ENCODE data around the gene TMEM184A. TPM values are rescaled to one million over a fixed set of nuclear protein-coding genes. Genes with fewer than 3 reads are reported as not detected.

TMEM184A gene
- total and polyA plus RNA-seq, 2 donors (not counting 3 experiments of a cell fraction or from before 2014, with no cell fraction given), result 0.48 TPM; not detected in 1

DNA sequence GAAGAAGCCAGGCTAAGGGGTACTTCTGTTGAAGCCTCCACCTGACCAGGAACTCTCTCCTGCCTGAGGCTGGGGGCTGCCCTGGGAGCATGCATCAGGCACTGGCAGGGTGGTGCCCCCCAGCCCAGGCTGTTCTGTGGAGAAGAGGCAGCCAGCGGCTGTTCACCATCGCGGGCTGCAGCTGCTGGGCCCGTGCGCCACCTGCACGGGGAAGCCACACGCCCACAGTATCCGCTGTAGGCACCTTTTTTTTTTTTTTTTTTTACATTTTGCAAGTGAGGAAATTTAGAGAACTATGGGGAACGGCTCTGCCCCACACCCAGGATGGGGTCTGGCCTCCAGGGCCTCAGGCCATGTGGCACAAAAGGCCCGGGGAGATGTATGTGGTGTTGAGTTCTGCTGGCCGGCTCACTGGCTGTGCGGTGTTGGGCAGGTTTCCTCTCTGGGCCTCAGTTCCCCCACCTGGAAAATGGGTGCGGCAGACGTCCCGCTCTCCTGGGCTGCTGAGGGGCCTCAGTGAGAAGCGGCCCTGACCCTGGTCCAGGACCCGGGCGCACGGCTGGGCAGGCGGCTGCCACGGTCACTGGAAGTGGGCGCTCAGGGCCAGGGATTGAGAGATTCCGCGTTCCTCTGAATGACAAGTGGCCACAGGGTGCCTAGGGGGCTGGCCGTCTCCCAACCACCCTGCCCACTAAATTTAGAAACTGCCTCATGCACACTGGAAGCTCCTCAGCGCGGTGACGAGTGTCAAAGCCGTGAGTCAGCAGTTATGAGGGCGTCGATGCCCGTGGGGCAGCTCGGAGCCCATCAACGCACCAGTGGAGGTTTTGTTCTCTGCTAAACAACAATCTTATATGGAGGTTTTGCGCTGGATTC lies 43.0 kb downstream of the TMEM184A start:
- Histone ChIP-seq H3K36me3 (ENCODE audit: control insufficient read depth in 2 of 2, extremely low read depth in 1 of 2, insufficient read depth in 2 of 2, low read length in 2 of 2) (no peaks in the 10 kb centered on the region), H3K9me3 (replicated peaks; ENCODE audit: control insufficient read depth, insufficient read depth, low read length) (no peaks in the 10 kb centered on the region), H3K79me2 (ENCODE audit: control insufficient read depth, insufficient read depth, low read length) (no peaks in the 10 kb centered on the region), H3K4me2 (ENCODE audit: insufficient read depth, low read length) (peak overlapping the region; percentile 1), H3K27ac (ENCODE audit: insufficient read depth, low read depth, low read length) (peak overlapping the region; percentile 70), H4K20me1 (replicated peaks; ENCODE audit: control insufficient read depth, extremely low read depth, insufficient read depth, low read length) (no peaks in the 10 kb centered on the region), H2AFZ (ENCODE audit: low read depth, low read length) (peak overlapping the region; percentile 89), H3K4me3 (replicated peaks in 1 of 3; ENCODE audit: insufficient read depth in 1 of 3, low read depth in 1 of 3, low read length in 3 of 3) (no peak overlapping the region), H3K27me3 (ENCODE audit: control insufficient read depth in 2 of 2, insufficient read depth in 2 of 2, low read length in 2 of 2) (no peaks in the 10 kb centered on the region), H3K9me1 (replicated peaks; ENCODE audit: control insufficient read depth, extremely low read depth, insufficient read depth, low read length) (no peaks in the 10 kb centered on the region), H3K9ac (replicated peaks; ENCODE audit: extremely low read depth, insufficient read depth, low read length) (peak overlapping the region; percentile 46), H3K4me1 (ENCODE audit: control insufficient read depth, extremely low read depth, insufficient read depth, low read length) (peaks cover 9% of the 10 kb centered on the region)
- ChIA-PET POLR2A (no interaction called here), CTCF (interaction anchor here (1.4 kb wide), 1 partner anchor 8 kb away, joined by 5 read pairs; no protein-coding TSS in a partner anchor)
- dilution Hi-C loops (cut with MboI; ENCODE audit: extremely low pct_ligation_motif_present, low sequenced_read_pairs) (no loop called here), intact Hi-C loops (cut with micrococcal nuclease) (no loop called here)
- BruUV-seq (replicated peaks), result TSS peak; percentile 73
- FAIRE-seq, result peak; percentile 78
- peak; percentile 34 for TF ChIP-seq JUN (IDR thresholded peaks at IDR 0.05; ENCODE audit: borderline replicate concordance, insufficient read depth, insufficient read length, low read depth)
- TF ChIP-seq, protein P1, sequence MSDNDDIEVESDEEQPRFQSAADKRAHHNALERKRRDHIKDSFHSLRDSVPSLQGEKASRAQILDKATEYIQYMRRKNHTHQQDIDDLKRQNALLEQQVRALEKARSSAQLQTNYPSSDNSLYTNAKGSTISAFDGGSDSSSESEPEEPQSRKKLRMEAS (IDR thresholded peaks at IDR 0.05; ENCODE audit: insufficient read depth, insufficient read length), result no peak
- TF ChIP-seq POLR2A (IDR thresholded peaks at IDR 0.05; ENCODE audit: low read depth, low read length), result no peak
- DNase-seq (ENCODE audit: low read depth, low spot score), result peak; percentile 26

- Histone ChIP-seq H3K9me3 (replicated peaks; ENCODE audit: control insufficient read depth, insufficient read depth, low read length) (no peaks in the 10 kb centered on the region), H3K9ac (replicated peaks; ENCODE audit: extremely low read depth, insufficient read depth, low read length) (no peak overlapping the region), H3K27me3 (ENCODE audit: control insufficient read depth in 2 of 2, insufficient read depth in 2 of 2, low read length in 2 of 2) (no peaks in the 10 kb centered on the region), H3K4me1 (ENCODE audit: control insufficient read depth, extremely low read depth, insufficient read depth, low read length) (peaks cover 9% of the 10 kb centered on the region), H3K79me2 (ENCODE audit: control insufficient read depth, insufficient read depth, low read length) (no peaks in the 10 kb centered on the region), H4K20me1 (replicated peaks; ENCODE audit: control insufficient read depth, extremely low read depth, insufficient read depth, low read length) (no peaks in the 10 kb centered on the region), H3K36me3 (ENCODE audit: control insufficient read depth in 2 of 2, extremely low read depth in 1 of 2, insufficient read depth in 2 of 2, low read length in 2 of 2) (no peaks in the 10 kb centered on the region), H2AFZ (ENCODE audit: low read depth, low read length) (no peak overlapping the region), H3K27ac (ENCODE audit: insufficient read depth, low read depth, low read length) (no peak overlapping the region), H3K4me3 (replicated peaks in 1 of 3; ENCODE audit: insufficient read depth in 1 of 3, low read depth in 1 of 3, low read length in 3 of 3) (no peak overlapping the region), H3K9me1 (replicated peaks; ENCODE audit: control insufficient read depth, extremely low read depth, insufficient read depth, low read length) (no peaks in the 10 kb centered on the region), H3K4me2 (ENCODE audit: insufficient read depth, low read length) (no peak overlapping the region)
- intact Hi-C loops (cut with micrococcal nuclease), result no loop called here
- TF ChIP-seq, protein P1 (IDR thresholded peaks at IDR 0.05; ENCODE audit: insufficient read depth, insufficient read length), result no peak
- TF ChIP-seq POLR2AphosphoS5 (IDR thresholded peaks at IDR 0.05; ENCODE audit: insufficient read depth, low read depth, low read length), result no peak
- TF ChIP-seq FOS (IDR thresholded peaks at IDR 0.05; ENCODE audit: borderline replicate concordance, insufficient read depth, low read length), result no peak
- FAIRE-seq (no peak), DNase-seq (ENCODE audit: low read depth, low spot score) (no peak)
- dilution Hi-C loops (cut with MboI; ENCODE audit: extremely low pct_ligation_motif_present, low sequenced_read_pairs), result no loop called here
- no TSS peak for BruUV-seq (replicated peaks)
- ChIA-PET CTCF (interaction anchor here (0.7 kb wide), 1 partner anchor 153 kb away, joined by 3 read pairs; no protein-coding TSS in a partner anchor), POLR2A (no interaction called here)
These were observed 44.3 kb downstream of the TMEM184A start for GRCh38 chr7:1511444-1512422.

All from endothelial cell of umbilical vein (primary cell).